ENCODE results near the gene BPIFA1.

The BPIFA1 gene

DNA sequence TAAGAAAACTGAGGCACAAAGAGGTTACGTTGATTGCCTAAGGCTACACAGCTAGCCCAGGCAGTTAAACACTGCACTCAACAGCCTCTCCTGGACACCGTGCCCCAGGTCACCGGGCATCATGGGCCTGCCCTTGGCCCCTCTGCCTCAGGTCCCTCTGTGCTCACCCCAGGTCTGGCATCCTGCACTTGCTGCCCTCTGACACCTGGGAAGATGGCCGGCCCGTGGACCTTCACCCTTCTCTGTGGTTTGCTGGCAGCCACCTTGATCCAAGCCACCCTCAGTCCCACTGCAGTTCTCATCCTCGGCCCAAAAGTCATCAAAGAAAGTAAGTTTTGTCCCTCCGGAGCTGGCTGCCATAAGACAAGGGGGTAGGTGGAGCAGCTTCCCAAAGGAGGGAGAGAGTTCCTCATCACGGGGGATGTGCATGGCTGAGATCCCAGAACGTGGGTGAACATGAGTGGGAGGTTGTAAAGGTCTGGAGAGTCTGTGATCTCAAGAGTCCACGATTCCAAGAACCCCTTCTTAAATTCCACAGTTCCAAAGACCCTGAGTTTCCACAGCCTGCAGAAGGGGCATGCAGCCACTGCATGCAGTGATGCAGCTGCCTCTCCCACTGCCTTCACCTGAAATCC, 50.2 kb downstream of the BPIFA1 start:
- H3K36me3 ChIP-seq (ENCODE audit: low read length) = no peaks in the 10 kb centered on the region
- H3K9me2 ChIP-seq (replicated peaks; ENCODE audit: insufficient read depth, low read length) = no peaks in the 10 kb centered on the region
- H3K27me3 ChIP-seq (ENCODE audit: low read length) = no peaks in the 10 kb centered on the region
- no peak overlapping the region for H3K4me2 ChIP-seq (ENCODE audit: low read depth, low read length, poor library complexity, severe bottlenecking)
- TF ChIP-seq, protein P1, sequence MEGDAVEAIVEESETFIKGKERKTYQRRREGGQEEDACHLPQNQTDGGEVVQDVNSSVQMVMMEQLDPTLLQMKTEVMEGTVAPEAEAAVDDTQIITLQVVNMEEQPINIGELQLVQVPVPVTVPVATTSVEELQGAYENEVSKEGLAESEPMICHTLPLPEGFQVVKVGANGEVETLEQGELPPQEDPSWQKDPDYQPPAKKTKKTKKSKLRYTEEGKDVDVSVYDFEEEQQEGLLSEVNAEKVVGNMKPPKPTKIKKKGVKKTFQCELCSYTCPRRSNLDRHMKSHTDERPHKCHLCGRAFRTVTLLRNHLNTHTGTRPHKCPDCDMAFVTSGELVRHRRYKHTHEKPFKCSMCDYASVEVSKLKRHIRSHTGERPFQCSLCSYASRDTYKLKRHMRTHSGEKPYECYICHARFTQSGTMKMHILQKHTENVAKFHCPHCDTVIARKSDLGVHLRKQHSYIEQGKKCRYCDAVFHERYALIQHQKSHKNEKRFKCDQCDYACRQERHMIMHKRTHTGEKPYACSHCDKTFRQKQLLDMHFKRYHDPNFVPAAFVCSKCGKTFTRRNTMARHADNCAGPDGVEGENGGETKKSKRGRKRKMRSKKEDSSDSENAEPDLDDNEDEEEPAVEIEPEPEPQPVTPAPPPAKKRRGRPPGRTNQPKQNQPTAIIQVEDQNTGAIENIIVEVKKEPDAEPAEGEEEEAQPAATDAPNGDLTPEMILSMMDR (IDR thresholded peaks at IDR 0.05; ENCODE audit: insufficient read depth, low read length, poor library complexity, severe bottlenecking) = no peak
- H3F3A ChIP-seq (ENCODE audit: insufficient read depth) = no peaks in the 10 kb centered on the region
- no peaks in the 10 kb centered on the region for H4K20me1 ChIP-seq (ENCODE audit: low read depth, low read length)
- no peak overlapping the region for H3K4me3 ChIP-seq (ENCODE audit: insufficient read depth, low read length, poor library complexity, severe bottlenecking)
- H2AFZ ChIP-seq (ENCODE audit: low read depth, low read length, severe bottlenecking) = no peak overlapping the region
- no peaks in the 10 kb centered on the region for H3K9me3 ChIP-seq (ENCODE audit: insufficient read depth, low read length)
- no peak overlapping the region for H3K9ac ChIP-seq (ENCODE audit: low read length)
- H3K27ac ChIP-seq (ENCODE audit: low read depth, low read length) = no peak overlapping the region
- no peaks in the 10 kb centered on the region for H3K79me2 ChIP-seq (ENCODE audit: insufficient read depth, low read length)

DNA sequence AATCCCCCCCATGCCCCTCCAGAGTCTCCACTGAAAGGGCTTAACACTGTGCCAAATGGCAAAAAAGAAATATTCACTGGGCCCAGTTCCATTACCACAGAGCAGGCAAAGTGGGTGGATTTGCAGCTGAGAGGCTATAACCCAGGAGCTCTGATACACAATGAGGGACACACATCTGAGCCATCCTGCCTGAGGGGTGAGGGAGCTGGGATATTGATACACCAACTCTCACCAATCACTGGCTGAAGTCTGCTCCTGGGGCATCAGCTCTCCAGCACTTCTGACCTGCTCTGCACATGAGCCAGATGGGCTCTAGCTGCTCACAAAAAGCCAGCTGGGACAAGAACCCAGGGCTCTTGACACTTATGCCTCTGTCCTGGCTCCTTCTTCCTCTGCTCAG, 52.1 kb downstream of the BPIFA1 start:
- no peak overlapping the region for H3K4me2 ChIP-seq (ENCODE audit: low read depth, low read length, poor library complexity, severe bottlenecking)
- H3K79me2 ChIP-seq (ENCODE audit: insufficient read depth, low read length) = no peaks in the 10 kb centered on the region
- no peaks in the 10 kb centered on the region for H3K9me3 ChIP-seq (ENCODE audit: insufficient read depth, low read length)
- H2AFZ ChIP-seq (ENCODE audit: low read depth, low read length, severe bottlenecking) = no peak overlapping the region
- H3K36me3 ChIP-seq (ENCODE audit: low read length) = no peaks in the 10 kb centered on the region
- H4K20me1 ChIP-seq (ENCODE audit: low read depth, low read length) = no peaks in the 10 kb centered on the region
- no peaks in the 10 kb centered on the region for H3K27me3 ChIP-seq (ENCODE audit: low read length)
- H3K9ac ChIP-seq (ENCODE audit: low read length) = no peak overlapping the region
- no peaks in the 10 kb centered on the region for H3K9me2 ChIP-seq (replicated peaks; ENCODE audit: insufficient read depth, low read length)
- no peak overlapping the region for H3K27ac ChIP-seq (ENCODE audit: low read depth, low read length)
- TF ChIP-seq EZH2phosphoT487 (conservative IDR thresholded peaks at IDR 0.05; ENCODE audit: low read length) = no peak
- TF ChIP-seq, protein P1 (IDR thresholded peaks at IDR 0.05; ENCODE audit: insufficient read depth, low read length, poor library complexity, severe bottlenecking) = no peak
- no peak overlapping the region for H3K4me3 ChIP-seq (ENCODE audit: insufficient read depth, low read length, poor library complexity, severe bottlenecking)
- H3F3A ChIP-seq (ENCODE audit: insufficient read depth) = no peaks in the 10 kb centered on the region

DNA sequence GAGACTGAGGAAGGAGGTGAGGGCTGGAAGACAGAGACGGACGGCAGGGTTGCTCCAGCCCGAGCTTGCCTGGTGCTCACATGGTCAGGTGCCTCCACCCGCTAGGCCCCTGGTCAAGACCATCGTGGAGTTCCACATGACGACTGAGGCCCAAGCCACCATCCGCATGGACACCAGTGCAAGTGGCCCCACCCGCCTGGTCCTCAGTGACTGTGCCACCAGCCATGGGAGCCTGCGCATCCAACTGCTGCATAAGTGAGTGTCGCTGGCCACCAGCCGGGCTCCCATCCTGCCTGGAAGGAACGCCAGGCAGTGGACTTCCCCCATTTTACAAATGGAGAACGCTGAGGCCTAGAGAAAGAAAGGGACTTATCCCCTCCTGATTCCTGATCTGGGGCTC, 55.1 kb downstream of the BPIFA1 start:
- H3K79me2 ChIP-seq (ENCODE audit: insufficient read depth, low read length) = no peaks in the 10 kb centered on the region
- TF ChIP-seq, protein P1 (IDR thresholded peaks at IDR 0.05; ENCODE audit: insufficient read depth, low read length, poor library complexity, severe bottlenecking) = no peak
- no peak for TF ChIP-seq EZH2phosphoT487 (conservative IDR thresholded peaks at IDR 0.05; ENCODE audit: low read length)
- no peaks in the 10 kb centered on the region for H3F3A ChIP-seq (ENCODE audit: insufficient read depth)
- no peak overlapping the region for H3K9ac ChIP-seq (ENCODE audit: low read length)
- H3K27ac ChIP-seq (ENCODE audit: low read depth, low read length) = no peak overlapping the region
- no peak overlapping the region for H3K4me3 ChIP-seq (ENCODE audit: insufficient read depth, low read length, poor library complexity, severe bottlenecking)
- H2AFZ ChIP-seq (ENCODE audit: low read depth, low read length, severe bottlenecking) = no peak overlapping the region
- H3K9me3 ChIP-seq (ENCODE audit: insufficient read depth, low read length) = no peaks in the 10 kb centered on the region
- H3K27me3 ChIP-seq (ENCODE audit: low read length) = no peaks in the 10 kb centered on the region
- H4K20me1 ChIP-seq (ENCODE audit: low read depth, low read length) = no peaks in the 10 kb centered on the region
- no peak overlapping the region for H3K4me2 ChIP-seq (ENCODE audit: low read depth, low read length, poor library complexity, severe bottlenecking)
- H3K9me2 ChIP-seq (replicated peaks; ENCODE audit: insufficient read depth, low read length) = no peaks in the 10 kb centered on the region
- no peaks in the 10 kb centered on the region for H3K36me3 ChIP-seq (ENCODE audit: low read length)

Measured in SU-DHL-6 (cell line).